Activated CD8-positive, alpha-beta T cell treated with anti-CD3 and anti-CD28 coated beads, Interleukin-2, amount 10 ng/mL, durations not matched to agents 7 days and 5 days (primary cell): ENCODE results near the gene SLC16A7. TPM values are rescaled to one million over a fixed set of nuclear protein-coding genes. Genes with fewer than 3 reads are reported as not detected.

Experiments
- ATAC-seq: fragments of 150-1000 bp; cut with Tn5 transposase; one replicate; pipeline ENCODE4 v1.10.0; 2021; ENCODE audit warnings: moderate library complexity
- CTCF ChIA-PET: fragments of 350-600 bp; sonication (Branson Sonifier 250); formaldehyde crosslinking; loops from one replicate; lab custom pipeline; 2021; ENCODE audit warnings: antibody characterized with exemption; lab: Charles Lee
- POLR2A ChIA-PET: fragments of 350-600 bp; sonication (Branson Sonifier 250); formaldehyde crosslinking; loops from one replicate; lab custom pipeline; 2021; ENCODE audit warnings: antibody characterized with exemption; lab: Charles Lee
- DNase-seq: peaks from one replicate; pipeline ENCODE4 v3.0.0-alpha.2; 2020
- H3K27ac Mint-ChIP-seq: one replicate; pipeline ENCODE4 v1.8.0; 2021; ENCODE audit warnings: mild to moderate bottlenecking, mixed read lengths
- H3K27me3 Mint-ChIP-seq: one replicate; pipeline ENCODE4 v1.8.0; 2021; ENCODE audit warnings: low read depth, mixed read lengths
- H3K36me3 Mint-ChIP-seq: one replicate; pipeline ENCODE4 v1.8.0; 2021; ENCODE audit warnings: low read depth, mixed read lengths
- H3K4me1 Mint-ChIP-seq: one replicate; pipeline ENCODE4 v1.8.0; 2021; ENCODE audit warnings: low read depth, mixed read lengths
- H3K4me3 Mint-ChIP-seq: one replicate; pipeline ENCODE4 v1.8.0; 2021; ENCODE audit warnings: mild to moderate bottlenecking, mixed read lengths
- H3K9me3 Mint-ChIP-seq: one replicate; pipeline ENCODE4 v1.8.0; 2022; ENCODE audit warnings: mixed read lengths; ENCODE audit not compliant: insufficient read depth
- total RNA-seq, 2 experiments: library from RNA; stranded (reverse); gene quantifications; one replicate each; pipeline ENCODE4 v1.2.3, GENCODE V29; 2021

The SLC16A7 gene
- total RNA-seq, 2 experiments from 2014 or later = 35.9 to 38.8 TPM

GRCh38 chr12:59677857-59678256 is 82.0 kb downstream of the SLC16A7 start:
- ChIA-PET CTCF (no interaction called here), POLR2A (no interaction called here)
- no peaks in the 10 kb centered on the region for H3K27me3 Mint-ChIP-seq
- ATAC-seq (no peak), DNase-seq (no peak)
- H3K4me3 Mint-ChIP-seq = no peak overlapping the region
- peaks cover 6% of the 10 kb centered on the region for H3K9me3 Mint-ChIP-seq
- H3K4me1 Mint-ChIP-seq = no peaks in the 10 kb centered on the region
- no peak overlapping the region for H3K27ac Mint-ChIP-seq
- peaks cover 34% of the 10 kb centered on the region for H3K36me3 Mint-ChIP-seq

- Mint-ChIP-seq H3K36me3 (peaks cover 31% of the 10 kb centered on the region), H3K4me1 (no peaks in the 10 kb centered on the region), H3K9me3 (peaks cover 6% of the 10 kb centered on the region), H3K27ac (no peak overlapping the region), H3K27me3 (no peaks in the 10 kb centered on the region), H3K4me3 (no peak overlapping the region)
- DNase-seq = no peak
- ChIA-PET CTCF (no interaction called here), POLR2A (no interaction called here)
- ATAC-seq = no peak
Measured at GRCh38 chr12:59678759-59679411, 83.1 kb downstream of the SLC16A7 start.

GRCh38 chr12:59689776-59690175 is 93.9 kb downstream of the SLC16A7 start:
- H3K9me3 Mint-ChIP-seq = no peaks in the 10 kb centered on the region
- DNase-seq (no peak), ATAC-seq (no peak)
- POLR2A ChIA-PET = no interaction called here
- CTCF ChIA-PET = no interaction called here
- no peaks in the 10 kb centered on the region for H3K4me1 Mint-ChIP-seq
- H3K27me3 Mint-ChIP-seq = no peaks in the 10 kb centered on the region
- no peak overlapping the region for H3K4me3 Mint-ChIP-seq
- peaks cover 10% of the 10 kb centered on the region for H3K36me3 Mint-ChIP-seq
- H3K27ac Mint-ChIP-seq = no peak overlapping the region

GRCh38 chr12:59695379-59695778 is 99.5 kb downstream of the SLC16A7 start:
- Mint-ChIP-seq H3K9me3 (no peaks in the 10 kb centered on the region), H3K4me3 (no peak overlapping the region), H3K36me3 (peaks cover 9% of the 10 kb centered on the region), H3K27ac (no peak overlapping the region), H3K27me3 (no peaks in the 10 kb centered on the region), H3K4me1 (no peaks in the 10 kb centered on the region)
- ATAC-seq (no peak), DNase-seq (no peak)
- ChIA-PET POLR2A (no interaction called here), CTCF (no interaction called here)

GRCh38 chr12:59698600-59698999 is 102.8 kb downstream of the SLC16A7 start:
- ChIA-PET POLR2A (no interaction called here), CTCF (no interaction called here)
- H3K36me3 Mint-ChIP-seq = no peaks in the 10 kb centered on the region
- no peak for DNase-seq
- H3K4me1 Mint-ChIP-seq = no peaks in the 10 kb centered on the region
- no peak overlapping the region for H3K27ac Mint-ChIP-seq
- H3K4me3 Mint-ChIP-seq = no peak overlapping the region
- ATAC-seq = no peak
- H3K27me3 Mint-ChIP-seq = no peaks in the 10 kb centered on the region
- no peaks in the 10 kb centered on the region for H3K9me3 Mint-ChIP-seq

GRCh38 chr12:59699421-59700152 is 103.8 kb downstream of the SLC16A7 start:
- CTCF ChIA-PET = no interaction called here
- no peak overlapping the region for H3K4me3 Mint-ChIP-seq
- ATAC-seq = no peak
- DNase-seq = no peak
- H3K27ac Mint-ChIP-seq = no peak overlapping the region
- no peaks in the 10 kb centered on the region for H3K27me3 Mint-ChIP-seq
- no peaks in the 10 kb centered on the region for H3K4me1 Mint-ChIP-seq
- POLR2A ChIA-PET = no interaction called here
- H3K9me3 Mint-ChIP-seq = no peaks in the 10 kb centered on the region
- H3K36me3 Mint-ChIP-seq = no peaks in the 10 kb centered on the region

- Mint-ChIP-seq H3K27me3 (no peaks in the 10 kb centered on the region), H3K36me3 (no peaks in the 10 kb centered on the region), H3K4me3 (no peak overlapping the region), H3K9me3 (no peaks in the 10 kb centered on the region), H3K27ac (no peak overlapping the region), H3K4me1 (no peaks in the 10 kb centered on the region)
- ChIA-PET POLR2A (no interaction called here), CTCF (no interaction called here)
- DNase-seq = no peak
- ATAC-seq = no peak
Measured at GRCh38 chr12:59700153-59700450, 104.3 kb downstream of the SLC16A7 start.

GRCh38 chr12:59708064-59708463 is 112.2 kb downstream of the SLC16A7 start:
- Mint-ChIP-seq H3K36me3 (peaks cover 25% of the 10 kb centered on the region), H3K27ac (no peak overlapping the region), H3K27me3 (no peaks in the 10 kb centered on the region), H3K9me3 (no peaks in the 10 kb centered on the region), H3K4me1 (no peaks in the 10 kb centered on the region), H3K4me3 (no peak overlapping the region)
- CTCF ChIA-PET = no interaction called here
- no peak for ATAC-seq
- POLR2A ChIA-PET = no interaction called here
- DNase-seq = no peak

GRCh38 chr12:59708484-59708883 is 112.7 kb downstream of the SLC16A7 start:
- ChIA-PET POLR2A (no interaction called here), CTCF (no interaction called here)
- Mint-ChIP-seq H3K9me3 (no peaks in the 10 kb centered on the region), H3K4me3 (no peak overlapping the region), H3K36me3 (peaks cover 28% of the 10 kb centered on the region), H3K27ac (no peak overlapping the region), H3K4me1 (no peaks in the 10 kb centered on the region), H3K27me3 (no peaks in the 10 kb centered on the region)
- DNase-seq (no peak), ATAC-seq (no peak)

- H3K9me3 Mint-ChIP-seq = no peaks in the 10 kb centered on the region
- H3K27me3 Mint-ChIP-seq = no peaks in the 10 kb centered on the region
Measured at GRCh38 chr12:59710004-59710628, 114.3 kb downstream of the SLC16A7 start.

GRCh38 chr12:59710964-59711363 is 115.1 kb downstream of the SLC16A7 start:
- Mint-ChIP-seq H3K9me3 (no peaks in the 10 kb centered on the region), H3K36me3 (peaks cover 38% of the 10 kb centered on the region), H3K27me3 (no peaks in the 10 kb centered on the region), H3K27ac (no peak overlapping the region), H3K4me3 (no peak overlapping the region), H3K4me1 (no peaks in the 10 kb centered on the region)
- CTCF ChIA-PET = no interaction called here
- DNase-seq = no peak
- POLR2A ChIA-PET = no interaction called here
- ATAC-seq = no peak

More at GRCh38 chr12:59710004-59710628, 114.3 kb downstream of the SLC16A7 start:
- POLR2A ChIA-PET = no interaction called here
- DNase-seq (no peak), ATAC-seq (no peak)
- Mint-ChIP-seq H3K4me3 (no peak overlapping the region), H3K36me3 (peaks cover 41% of the 10 kb centered on the region), H3K27ac (no peak overlapping the region), H3K4me1 (no peaks in the 10 kb centered on the region)
- CTCF ChIA-PET = no interaction called here

- no peak overlapping the region for H3K4me3 Mint-ChIP-seq
- H3K27me3 Mint-ChIP-seq = no peaks in the 10 kb centered on the region
- no peaks in the 10 kb centered on the region for H3K9me3 Mint-ChIP-seq
- no peak overlapping the region for H3K27ac Mint-ChIP-seq
- ChIA-PET POLR2A (no interaction called here), CTCF (no interaction called here)
- H3K4me1 Mint-ChIP-seq = no peaks in the 10 kb centered on the region
- ATAC-seq = no peak
- H3K36me3 Mint-ChIP-seq = peaks cover 34% of the 10 kb centered on the region
- DNase-seq = no peak
Measured at GRCh38 chr12:59715434-59715833, 119.6 kb downstream of the SLC16A7 start.
